G401 (cell line): ENCODE measurements around the gene STK10. TPM values are rescaled to one million over a fixed set of nuclear protein-coding genes. Genes with fewer than 3 reads are reported as not detected.

ENCODE experiments used
- DNase-seq: peaks from one replicate; pipeline ENCODE4 v3.0.0-alpha.2; 2015; ENCODE audit warnings: low spot score
- in situ Hi-C: cut with HindIII; loops from 2 replicates; pipeline ENCODE4 v1.10.0; 2016; ENCODE audit warnings: low sequenced_read_pairs, mixed read lengths
- total RNA-seq: library from RNA; depleted of rRNA; stranded (reverse); fragments of >200 nt; shearing (Covaris generic); gene quantifications from 2 replicates; pipeline ENCODE4 v1.2.3, GENCODE V29; 2014

STK10 gene
- total RNA-seq, 1 experiment from 2014 or later, result 17.0 TPM

GRCh38 chr5:172193872-172194271 is 5.8 kb upstream of the STK10 start, which contains the start of gene EFCAB9:
Gene EFCAB9 (plus strand): TSS chr5:172194172. CDS start chr5:172194173, 1 bp downstream.
- in situ Hi-C loops, result no loop called here
- DNase-seq, result no peak

- DNase-seq, result no peak
- in situ Hi-C loops, result no loop called here
These were observed 1.8 kb upstream of the STK10 start for GRCh38 chr5:172189693-172190296.

- in situ Hi-C loops, result no loop called here
- DNase-seq, result peak; percentile 65
These were observed 1.1 kb upstream of the STK10 start for GRCh38 chr5:172188893-172189692.

DNA sequence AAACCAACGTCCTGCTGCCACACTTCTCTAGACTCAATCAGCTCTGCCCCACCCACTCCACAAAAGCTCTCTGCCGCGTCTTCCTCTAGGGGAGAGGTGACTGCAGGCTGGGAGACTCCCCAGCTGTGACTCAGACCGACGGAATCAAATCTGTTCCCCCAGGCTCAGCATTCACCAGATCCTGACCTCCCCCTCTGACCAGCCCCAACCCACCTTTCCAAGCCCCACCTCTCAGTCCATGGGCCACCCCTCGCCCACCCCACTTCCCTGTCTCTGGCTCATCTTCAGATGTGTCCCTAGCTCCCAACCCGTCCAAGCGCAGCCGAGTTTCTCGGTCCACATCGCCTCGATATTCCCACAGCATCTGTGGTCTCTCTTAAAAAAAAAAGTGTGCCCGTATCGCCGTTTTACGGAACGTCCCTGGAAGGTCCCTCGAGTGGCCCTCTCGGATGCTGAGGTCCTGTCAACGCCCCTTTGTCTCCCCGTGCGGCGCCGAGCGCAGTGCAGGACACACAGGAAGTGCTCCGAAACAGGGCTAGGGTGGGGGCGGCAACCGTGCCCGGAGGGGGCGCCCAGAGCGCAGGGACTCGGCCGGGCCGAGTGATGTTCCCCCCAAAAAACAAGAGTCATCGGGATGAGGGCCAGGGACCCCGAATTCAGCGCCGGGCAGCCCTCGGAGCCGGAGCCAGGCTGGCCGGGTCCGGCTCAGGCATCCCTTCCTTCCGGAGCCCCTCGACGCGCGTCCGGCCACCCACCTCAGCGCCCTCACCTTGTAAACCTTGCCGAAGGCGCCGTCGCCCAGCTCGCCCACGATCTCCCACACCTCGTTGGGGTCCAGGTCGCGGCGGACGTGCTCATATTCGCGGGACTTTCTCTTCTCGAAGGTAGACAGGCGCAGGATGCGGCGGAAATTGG is 649 bp downstream of the STK10 start:
- peak; percentile 71 for DNase-seq
- in situ Hi-C loops, result no loop called here

DNA sequence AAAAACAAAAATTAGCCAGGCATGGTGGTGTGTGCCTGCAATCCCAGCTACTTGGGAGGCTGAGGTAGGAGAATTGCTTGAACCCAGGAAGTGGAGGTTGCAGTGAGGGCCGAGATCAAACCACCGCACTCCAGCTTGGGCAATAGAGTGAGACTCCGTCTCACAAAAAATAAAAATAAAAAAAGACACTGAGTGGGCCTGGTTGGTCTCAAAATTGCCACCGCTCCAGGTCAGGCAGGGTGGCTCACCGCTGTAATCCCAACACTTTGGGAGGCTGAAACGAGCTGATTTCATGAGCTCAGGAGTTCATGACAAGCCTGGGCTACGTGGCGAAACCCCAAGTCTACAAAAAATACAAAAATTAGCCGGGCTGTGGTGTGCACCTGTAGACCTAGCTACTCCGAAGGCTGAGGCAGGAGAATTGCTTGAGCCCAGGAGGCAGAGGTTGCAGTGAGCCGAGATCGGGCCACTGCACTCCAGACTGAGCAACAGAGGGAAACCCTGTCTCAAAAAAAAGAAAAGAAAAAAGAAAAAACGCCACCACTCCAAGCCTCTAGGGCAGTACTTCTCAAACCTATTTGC is 1.8 kb downstream of the STK10 start:
- no peak for DNase-seq
- in situ Hi-C loops, result no loop called here

DNA sequence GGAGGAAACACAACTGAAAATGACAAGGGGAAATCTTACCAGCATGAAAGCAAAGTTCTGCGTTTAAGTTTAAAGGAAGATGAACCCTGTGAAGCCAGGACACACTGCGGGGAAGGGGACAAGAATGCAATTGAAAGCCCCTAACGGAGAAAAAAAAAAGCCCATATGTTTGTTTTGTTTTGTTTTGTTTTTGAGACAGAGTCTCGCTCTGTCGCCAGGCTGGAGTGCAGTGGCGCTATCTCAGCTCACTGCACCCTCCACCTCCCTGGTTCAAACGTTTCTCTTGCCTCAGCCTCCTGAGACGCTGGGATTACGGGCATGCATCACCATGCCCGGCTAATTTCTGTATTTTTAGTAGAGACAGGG is 2.9 kb downstream of the STK10 start:
- DNase-seq, result peak; percentile 43
- in situ Hi-C loops, result no loop called here

- peak; percentile 66 for DNase-seq
- in situ Hi-C loops, result no loop called here
These were observed 4.1 kb downstream of the STK10 start for GRCh38 chr5:172183881-172184280.

GRCh38 chr5:172182291-172182690 is 5.7 kb downstream of the STK10 start:
- no peak for DNase-seq
- in situ Hi-C loops, result no loop called here

DNA sequence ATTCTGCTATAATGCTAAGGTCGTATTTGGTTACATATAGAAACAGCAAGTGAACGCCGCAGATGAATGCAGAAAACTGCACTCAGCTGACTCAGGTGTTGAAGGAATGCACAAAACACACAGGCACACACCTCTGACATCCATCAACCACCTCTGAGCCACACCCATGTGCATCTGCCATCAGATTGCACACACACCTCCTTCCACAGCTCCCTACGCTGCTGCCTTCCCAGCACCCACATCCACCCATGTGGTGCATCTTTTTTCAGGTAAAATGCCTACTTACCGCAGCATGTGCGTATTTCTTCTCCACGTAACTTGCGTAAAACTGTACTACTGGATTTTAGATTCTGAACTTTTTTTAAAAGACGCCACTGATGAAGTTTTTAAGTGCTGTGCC is 7.1 kb downstream of the STK10 start:
- in situ Hi-C loops, result no loop called here
- no peak for DNase-seq

GRCh38 chr5:172178991-172179989 is 8.7 kb downstream of the STK10 start:
- in situ Hi-C loops, result no loop called here
- no peak for DNase-seq

- in situ Hi-C loops, result no loop called here
- peak; percentile 86 for DNase-seq
These were observed 9.6 kb downstream of the STK10 start for GRCh38 chr5:172178301-172178987.

DNA sequence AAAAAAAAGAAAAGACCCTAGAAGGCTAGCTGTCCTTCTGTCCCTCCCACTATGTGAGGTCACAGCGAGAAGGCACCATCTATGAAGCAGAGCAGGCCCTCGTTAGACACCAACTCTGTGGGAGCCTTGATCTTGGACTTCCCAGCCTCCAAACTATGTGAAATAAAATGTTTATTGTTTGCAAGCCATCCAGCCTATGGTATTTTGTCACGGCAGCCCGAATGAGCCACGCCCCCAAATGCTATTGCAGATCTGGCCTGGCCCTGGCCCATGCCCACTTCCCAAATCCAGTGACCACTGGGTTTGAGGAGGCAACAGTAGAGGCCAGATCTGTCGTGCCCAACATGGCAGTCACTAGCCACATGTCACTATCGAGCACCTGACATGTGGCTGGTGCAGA is 10.8 kb downstream of the STK10 start:
- in situ Hi-C loops, result no loop called here

GRCh38 chr5:172175263-172175719 is 12.7 kb downstream of the STK10 start:
- in situ Hi-C loops, result no loop called here
- DNase-seq, result no peak

More for the DNA sequence above, 10.8 kb downstream of the STK10 start:
- DNase-seq, result no peak

- DNase-seq, result no peak
- in situ Hi-C loops, result no loop called here
These were observed 14.4 kb downstream of the STK10 start for GRCh38 chr5:172173564-172174153.

DNA sequence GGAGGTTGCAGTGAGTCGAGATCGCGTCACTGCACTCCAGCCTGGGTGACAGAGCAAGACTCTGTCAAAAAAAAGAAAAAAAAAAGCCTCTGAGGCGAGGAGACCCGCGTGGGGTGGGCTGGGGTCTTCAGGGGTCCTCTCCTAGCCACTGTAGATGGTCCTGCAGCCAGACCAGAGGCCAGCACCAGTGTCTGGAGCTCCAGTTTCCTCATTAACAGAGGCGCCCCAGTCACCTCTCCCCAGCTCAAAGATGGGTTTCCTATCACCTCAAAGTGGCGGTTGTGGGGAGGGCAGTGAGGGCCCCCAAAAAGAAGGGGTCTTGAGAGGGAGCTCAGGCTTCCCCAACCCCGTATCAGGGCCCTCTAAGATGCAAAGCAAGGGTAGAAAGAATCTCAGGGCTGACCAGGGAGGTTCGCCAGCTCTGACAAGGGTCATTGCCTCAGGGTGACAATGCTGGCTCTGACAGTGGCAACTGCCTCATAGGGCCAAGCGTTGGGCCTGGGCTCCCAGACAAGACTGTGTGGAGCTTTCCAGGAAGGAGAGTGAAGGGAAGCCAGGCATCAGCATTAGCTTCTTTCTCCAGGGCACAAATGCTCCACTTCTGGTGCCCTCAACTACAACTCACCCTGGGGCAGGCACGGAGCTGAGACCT is 15.0 kb downstream of the STK10 start:
- in situ Hi-C loops, result no loop called here
- no peak for DNase-seq

DNA sequence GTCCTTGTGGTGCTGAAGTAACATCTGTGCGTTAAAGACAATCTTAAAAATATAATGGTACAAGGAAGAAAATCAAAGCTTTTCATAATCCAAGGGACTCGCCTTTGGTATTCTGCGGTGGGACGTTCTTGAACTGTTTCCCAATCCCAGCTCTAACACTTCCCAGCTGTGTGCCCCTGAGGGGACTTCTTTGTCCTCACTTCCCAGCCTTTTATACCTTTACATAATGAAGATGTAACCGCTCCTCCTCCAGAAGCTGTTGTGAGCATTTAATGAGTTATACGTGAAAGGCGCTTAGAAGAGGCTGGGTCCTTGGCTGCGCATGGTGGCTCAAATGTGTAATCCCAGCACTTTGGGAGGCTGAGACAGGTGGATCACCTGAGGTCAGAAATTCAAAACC is 16.9 kb downstream of the STK10 start:
- DNase-seq, result no peak
- in situ Hi-C loops, result no loop called here

- in situ Hi-C loops, result no loop called here
- DNase-seq, result peak; percentile 91
These were observed 17.7 kb downstream of the STK10 start for GRCh38 chr5:172170251-172170701.
